Esophagus muscularis mucosa (tissue), 3 donors: Measurements from ENCODE around the gene ETV1.

Experiments used
- CTCF ChIP-seq, 3 experiments: fragments of 200-600 bp in 2 of 3; fragments of 450-650 bp in 1 of 3; sonication (generic) in 2 of 3; IDR thresholded peaks; one replicate each; pipeline ENCODE4 v1.5.1; 2017 to 2019; ENCODE audit warnings: antibody characterized with exemption in 3 of 3, mild to moderate bottlenecking in 2 of 3, moderate library complexity in 1 of 3
- POLR2A ChIP-seq: fragments of 450-650 bp; IDR thresholded peaks from one replicate; pipeline ENCODE4 v1.6.1; 2017; ENCODE audit warnings: antibody characterized with exemption, moderate library complexity, mild to moderate bottlenecking, low read depth

GRCh38 chr7:13953368-13953767 is 36.1 kb downstream of the ETV1 start:
- no peak for TF ChIP-seq CTCF (IDR thresholded peaks at IDR 0.05)
- no peak for TF ChIP-seq POLR2A
